Hypothalamus (tissue), 51 donors: ENCODE data around the gene KIF18A.

Experiments
- DNase-seq, 51 donors: peaks; one replicate each; lab custom pipeline; 2025; lab: John Stamatoyannopoulos, UW

Gene KIF18A

DNA sequence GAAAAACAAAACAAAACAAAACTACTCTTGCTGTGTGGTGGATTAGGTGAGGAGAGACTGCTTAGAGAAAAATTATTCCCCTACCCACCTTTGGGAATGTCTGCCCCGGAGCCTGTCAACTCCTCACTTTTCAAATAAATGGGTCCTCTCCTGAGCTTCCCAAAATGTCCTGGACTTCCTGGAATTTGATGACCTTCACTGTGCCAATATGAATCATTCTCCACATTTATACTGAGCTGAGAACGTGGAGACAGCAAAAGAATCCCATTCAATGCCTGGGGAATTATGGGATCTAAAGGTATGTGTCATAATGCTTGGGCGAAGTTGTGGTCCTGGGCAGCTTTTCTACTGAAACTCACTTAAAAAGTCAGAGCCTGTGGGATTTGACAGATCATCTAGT is 136.8 kb downstream of the KIF18A start:
- DNase-seq, result no peak
